ENCODE data around the gene DYNC1LI2. TPM values are rescaled to one million over a fixed set of nuclear protein-coding genes. Genes with fewer than 3 reads are reported as not detected.
A peak's percentile ranks its signal among the peaks of the same experiment; 100 is the strongest.

The DYNC1LI2 gene
- total RNA-seq, 2 donors from 2014 or later, result 138 to 162 TPM

DNA sequence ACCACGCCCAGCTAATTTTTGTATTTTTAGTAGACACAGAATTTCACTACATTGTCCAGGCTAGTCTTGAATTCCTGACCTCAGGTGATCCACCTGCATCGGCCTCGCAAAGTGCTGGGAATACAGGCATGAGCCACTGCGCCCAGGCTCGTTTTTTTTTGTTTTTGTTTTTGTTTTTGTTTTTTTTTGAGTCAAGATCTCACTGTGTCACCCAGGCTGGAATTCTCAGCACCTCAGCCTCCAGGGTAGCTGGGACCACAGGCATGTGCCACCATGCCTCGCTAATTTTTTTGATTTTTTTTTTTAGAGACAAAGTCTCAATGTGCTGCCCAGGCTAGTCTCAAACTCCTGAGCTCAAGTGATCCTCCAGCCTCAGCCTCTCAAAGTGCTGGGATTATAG lies 37.3 kb downstream of the DYNC1LI2 start:
- Histone ChIP-seq H3K27me3 (no peaks in the 10 kb centered on the region), H3K4me1 (no peaks in the 10 kb centered on the region), H3K4me3 (no peak overlapping the region), H3K27ac (peak overlapping the region; percentile 48), H3K9ac (ENCODE audit: low read depth in 2 of 2, low read length in 2 of 2) (no peak overlapping the region), H3K9me3 (no peaks in the 10 kb centered on the region), H3K36me3 (no peaks in the 10 kb centered on the region)
- DNase-seq, result no peak
- TF ChIP-seq, protein P1, sequence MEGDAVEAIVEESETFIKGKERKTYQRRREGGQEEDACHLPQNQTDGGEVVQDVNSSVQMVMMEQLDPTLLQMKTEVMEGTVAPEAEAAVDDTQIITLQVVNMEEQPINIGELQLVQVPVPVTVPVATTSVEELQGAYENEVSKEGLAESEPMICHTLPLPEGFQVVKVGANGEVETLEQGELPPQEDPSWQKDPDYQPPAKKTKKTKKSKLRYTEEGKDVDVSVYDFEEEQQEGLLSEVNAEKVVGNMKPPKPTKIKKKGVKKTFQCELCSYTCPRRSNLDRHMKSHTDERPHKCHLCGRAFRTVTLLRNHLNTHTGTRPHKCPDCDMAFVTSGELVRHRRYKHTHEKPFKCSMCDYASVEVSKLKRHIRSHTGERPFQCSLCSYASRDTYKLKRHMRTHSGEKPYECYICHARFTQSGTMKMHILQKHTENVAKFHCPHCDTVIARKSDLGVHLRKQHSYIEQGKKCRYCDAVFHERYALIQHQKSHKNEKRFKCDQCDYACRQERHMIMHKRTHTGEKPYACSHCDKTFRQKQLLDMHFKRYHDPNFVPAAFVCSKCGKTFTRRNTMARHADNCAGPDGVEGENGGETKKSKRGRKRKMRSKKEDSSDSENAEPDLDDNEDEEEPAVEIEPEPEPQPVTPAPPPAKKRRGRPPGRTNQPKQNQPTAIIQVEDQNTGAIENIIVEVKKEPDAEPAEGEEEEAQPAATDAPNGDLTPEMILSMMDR (IDR thresholded peaks at IDR 0.05), result no peak
- intact Hi-C loops (cut with DNase I), result no loop called here

DNA sequence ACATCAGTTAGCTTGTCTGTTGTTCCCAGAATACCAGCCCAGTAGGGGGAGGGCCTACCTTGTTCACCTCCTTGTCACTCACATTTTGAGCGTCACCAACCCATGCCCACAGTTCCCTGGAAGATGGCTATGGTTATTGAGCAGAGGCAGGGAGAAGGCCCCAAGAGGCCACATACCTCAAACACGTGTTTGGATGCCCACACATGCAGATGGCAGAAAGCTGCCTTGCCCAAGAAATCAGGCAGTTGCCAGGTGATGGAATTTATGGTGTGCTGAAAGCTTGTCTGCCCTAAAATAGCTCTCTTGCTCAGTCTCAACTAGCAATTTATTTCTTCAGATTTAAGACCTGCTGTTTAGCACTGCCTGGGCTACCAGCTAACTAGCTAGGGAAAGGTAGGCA lies 38.3 kb downstream of the DYNC1LI2 start:
- no peak for DNase-seq
- Histone ChIP-seq H3K9me3 (no peaks in the 10 kb centered on the region), H3K9ac (ENCODE audit: low read depth in 2 of 2, low read length in 2 of 2) (no peak overlapping the region), H3K4me1 (no peaks in the 10 kb centered on the region), H3K4me3 (no peak overlapping the region), H3K36me3 (no peaks in the 10 kb centered on the region), H3K27me3 (no peaks in the 10 kb centered on the region), H3K27ac (no peak overlapping the region)
- TF ChIP-seq, protein P1 (IDR thresholded peaks at IDR 0.05), result no peak
- intact Hi-C loops (cut with DNase I), result no loop called here

DNA sequence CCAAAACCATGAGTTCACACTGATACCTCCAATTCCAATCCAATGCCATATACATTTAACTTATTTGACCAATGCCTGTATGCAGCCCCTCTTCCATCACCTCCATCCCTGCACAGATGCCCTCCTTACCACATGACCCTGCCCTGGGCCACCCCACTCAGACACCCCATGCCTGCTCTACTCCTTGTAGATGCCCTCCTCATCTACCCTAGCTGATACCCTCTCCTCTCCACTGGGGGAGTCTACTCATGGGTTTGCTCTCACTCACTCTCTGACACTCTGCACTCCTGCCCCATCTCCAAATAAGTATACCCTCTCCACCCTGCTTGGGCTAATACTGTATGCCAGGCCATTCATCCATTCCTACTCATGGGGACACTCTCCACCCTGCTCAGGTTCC lies 38.9 kb downstream of the DYNC1LI2 start:
- TF ChIP-seq, protein P1 (IDR thresholded peaks at IDR 0.05), result no peak

DNA sequence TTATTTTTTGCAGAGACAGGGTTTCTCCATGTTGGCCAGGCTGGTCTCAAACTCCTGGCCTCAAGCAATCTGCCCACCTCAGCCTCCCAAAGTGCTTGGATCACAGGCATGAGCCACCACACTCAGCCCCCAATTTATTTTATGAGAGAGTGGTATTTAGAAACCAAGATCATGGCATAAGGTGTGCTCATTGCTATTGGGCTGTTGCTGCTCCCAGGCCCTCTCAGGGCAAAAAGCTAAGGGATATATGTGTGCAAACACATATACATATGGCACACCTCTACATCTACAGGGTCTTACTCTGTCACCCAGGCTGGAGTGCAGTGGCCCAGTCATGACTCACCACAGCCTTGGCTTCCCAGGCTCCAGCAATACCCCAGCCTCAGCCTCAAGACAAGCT lies 39.8 kb downstream of the DYNC1LI2 start:
- TF ChIP-seq, protein P1 (IDR thresholded peaks at IDR 0.05), result no peak

More for the DNA sequence above, 38.9 kb downstream of the DYNC1LI2 start:
- Histone ChIP-seq H3K27ac (no peak overlapping the region), H3K36me3 (no peaks in the 10 kb centered on the region), H3K27me3 (no peaks in the 10 kb centered on the region), H3K9ac (ENCODE audit: low read depth in 2 of 2, low read length in 2 of 2) (no peak overlapping the region), H3K4me1 (no peaks in the 10 kb centered on the region), H3K4me3 (no peak overlapping the region), H3K9me3 (no peaks in the 10 kb centered on the region)
- intact Hi-C loops (cut with DNase I), result no loop called here
- no peak for DNase-seq

DNA sequence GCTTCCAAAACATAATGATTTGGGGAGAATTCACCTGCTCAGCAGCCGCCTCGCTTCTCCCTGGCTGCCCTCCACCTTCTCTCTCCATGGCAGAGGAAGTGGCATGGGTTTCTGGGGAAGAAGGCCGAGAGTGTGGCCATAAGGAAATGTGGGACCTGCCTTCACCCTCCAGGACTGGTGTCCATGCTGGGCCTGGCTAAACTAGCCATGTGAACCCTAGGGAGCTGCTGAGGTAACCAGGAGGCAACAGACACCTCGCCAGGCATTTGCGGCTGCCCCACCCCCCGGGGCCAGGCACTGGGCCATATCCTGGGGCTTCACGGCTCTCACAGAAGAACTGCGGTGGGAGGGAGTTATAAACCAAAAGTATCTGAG lies 44.9 kb downstream of the DYNC1LI2 start:
- Histone ChIP-seq H3K4me1 (peaks cover 8% of the 10 kb centered on the region), H3K9ac (ENCODE audit: low read depth in 2 of 2, low read length in 2 of 2) (peak overlapping the region in 1 of 2 donors; percentile 76), H3K27ac (peak overlapping the region; percentile 89), H3K27me3 (no peaks in the 10 kb centered on the region), H3K4me3 (no peak overlapping the region), H3K9me3 (no peaks in the 10 kb centered on the region), H3K36me3 (no peaks in the 10 kb centered on the region)
- intact Hi-C loops (cut with DNase I), result no loop called here
- TF ChIP-seq, protein P1 (IDR thresholded peaks at IDR 0.05), result no peak
- DNase-seq, result peak; percentile 63

More for the DNA sequence above, 39.8 kb downstream of the DYNC1LI2 start:
- H3K4me3 ChIP-seq, result no peak overlapping the region
- no peak for DNase-seq
- intact Hi-C loops (cut with DNase I), result no loop called here
- no peak overlapping the region for H3K9ac ChIP-seq (ENCODE audit: low read depth in 2 of 2, low read length in 2 of 2)
- no peaks in the 10 kb centered on the region for H3K36me3 ChIP-seq
- H3K27ac ChIP-seq, result no peak overlapping the region
- no peaks in the 10 kb centered on the region for H3K27me3 ChIP-seq
- no peaks in the 10 kb centered on the region for H3K9me3 ChIP-seq
- H3K4me1 ChIP-seq, result peaks cover 4% of the 10 kb centered on the region
